OCI-LY7 (cell line): ENCODE results near the gene GGTLC1.

Experiments used
- EZH2phosphoT487 ChIP-seq: fragments of 200-600 bp; sonication (generic); IDR thresholded peaks from 2 replicates; pipeline ENCODE4 v1.6.1; 2018; ENCODE audit warnings: low read depth, borderline replicate concordance, mild to moderate bottlenecking, mixed run types, antibody characterized with exemption, low read length, moderate library complexity, mixed read lengths
- TF ChIP-seq, protein P1 (sequence below): fragments of 200-600 bp; sonication (generic); conservative IDR thresholded peaks from 2 replicates; pipeline ENCODE4 v1.5.1; 2014; ENCODE audit warnings: mild to moderate bottlenecking, antibody characterized with exemption, low read length, moderate library complexity, mixed read lengths

- TF ChIP-seq, protein P1, sequence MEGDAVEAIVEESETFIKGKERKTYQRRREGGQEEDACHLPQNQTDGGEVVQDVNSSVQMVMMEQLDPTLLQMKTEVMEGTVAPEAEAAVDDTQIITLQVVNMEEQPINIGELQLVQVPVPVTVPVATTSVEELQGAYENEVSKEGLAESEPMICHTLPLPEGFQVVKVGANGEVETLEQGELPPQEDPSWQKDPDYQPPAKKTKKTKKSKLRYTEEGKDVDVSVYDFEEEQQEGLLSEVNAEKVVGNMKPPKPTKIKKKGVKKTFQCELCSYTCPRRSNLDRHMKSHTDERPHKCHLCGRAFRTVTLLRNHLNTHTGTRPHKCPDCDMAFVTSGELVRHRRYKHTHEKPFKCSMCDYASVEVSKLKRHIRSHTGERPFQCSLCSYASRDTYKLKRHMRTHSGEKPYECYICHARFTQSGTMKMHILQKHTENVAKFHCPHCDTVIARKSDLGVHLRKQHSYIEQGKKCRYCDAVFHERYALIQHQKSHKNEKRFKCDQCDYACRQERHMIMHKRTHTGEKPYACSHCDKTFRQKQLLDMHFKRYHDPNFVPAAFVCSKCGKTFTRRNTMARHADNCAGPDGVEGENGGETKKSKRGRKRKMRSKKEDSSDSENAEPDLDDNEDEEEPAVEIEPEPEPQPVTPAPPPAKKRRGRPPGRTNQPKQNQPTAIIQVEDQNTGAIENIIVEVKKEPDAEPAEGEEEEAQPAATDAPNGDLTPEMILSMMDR: no peak
- no peak for TF ChIP-seq EZH2phosphoT487
Observed at GRCh38 chr20:24006626-24007025, 18.0 kb upstream of the GGTLC1 start.
